ENCODE measurements around the gene IL4R. TPM values are rescaled to one million over a fixed set of nuclear protein-coding genes. Genes with fewer than 3 reads are reported as not detected.
A peak's percentile ranks its signal among the peaks of the same experiment; 100 is the strongest.

Gene IL4R
- polyA plus RNA-seq, 5 donors: 27.7 to 37.6 (median 34.4) TPM

DNA sequence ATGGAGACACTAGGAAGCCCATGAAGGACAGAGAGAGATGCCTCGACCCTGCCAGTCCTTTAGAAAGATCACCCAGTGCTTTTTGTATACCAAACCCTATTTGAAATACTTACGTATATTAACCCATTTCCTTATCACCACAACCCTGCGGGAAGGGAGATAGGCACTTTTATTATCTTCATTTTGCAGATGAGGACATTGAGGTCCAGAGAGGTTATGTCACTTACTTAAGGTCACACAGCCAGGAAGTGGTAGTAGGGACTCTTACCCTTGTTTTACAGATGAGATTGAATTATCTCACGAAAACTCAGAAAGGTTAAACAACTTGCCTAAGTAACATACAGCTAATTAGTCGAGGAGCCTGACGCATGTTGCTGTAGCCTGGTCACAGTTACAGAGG is 38.2 kb downstream of the IL4R start:
- DNase-seq: no peak

DNA sequence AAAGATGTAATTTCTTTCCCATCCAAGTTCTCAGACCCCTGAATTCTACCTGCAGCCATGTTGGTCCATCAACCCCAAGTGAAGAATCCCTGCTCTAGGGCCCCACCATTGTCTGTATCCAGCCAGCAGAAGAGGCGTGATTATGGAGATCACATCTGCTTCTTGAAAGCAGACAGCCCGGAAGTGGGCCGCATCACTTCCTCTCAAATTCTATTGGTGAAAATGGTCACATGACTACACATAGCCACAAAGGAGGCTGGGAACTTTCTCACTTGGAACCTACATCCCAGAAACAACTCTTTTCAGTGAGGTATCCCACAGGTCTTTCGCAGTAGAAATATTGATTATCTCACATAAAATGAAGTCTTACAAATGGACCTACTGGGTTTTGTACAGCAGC is 40.1 kb downstream of the IL4R start:
- no peak for DNase-seq

DNA sequence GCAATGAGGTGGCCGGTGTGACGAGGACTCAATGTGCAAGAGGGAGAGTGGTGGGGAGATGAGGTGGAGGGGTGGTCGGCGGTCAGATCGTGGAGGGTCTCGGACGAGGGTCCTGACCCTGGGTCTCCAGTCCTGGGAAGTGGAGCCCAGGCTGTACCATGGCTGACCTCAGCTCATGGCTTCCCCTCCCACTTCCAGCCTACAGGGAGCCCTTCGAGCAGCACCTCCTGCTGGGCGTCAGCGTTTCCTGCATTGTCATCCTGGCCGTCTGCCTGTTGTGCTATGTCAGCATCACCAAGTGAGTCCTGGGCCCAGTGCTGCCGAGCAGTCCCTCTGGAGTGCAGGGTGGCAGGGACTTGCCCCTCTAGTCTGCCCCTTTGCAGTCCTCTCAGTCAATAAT is 41.8 kb downstream of the IL4R start:
- DNase-seq: no peak

GRCh38 chr16:27356794-27357193 is 43.0 kb downstream of the IL4R start:
- no peak for DNase-seq

DNA sequence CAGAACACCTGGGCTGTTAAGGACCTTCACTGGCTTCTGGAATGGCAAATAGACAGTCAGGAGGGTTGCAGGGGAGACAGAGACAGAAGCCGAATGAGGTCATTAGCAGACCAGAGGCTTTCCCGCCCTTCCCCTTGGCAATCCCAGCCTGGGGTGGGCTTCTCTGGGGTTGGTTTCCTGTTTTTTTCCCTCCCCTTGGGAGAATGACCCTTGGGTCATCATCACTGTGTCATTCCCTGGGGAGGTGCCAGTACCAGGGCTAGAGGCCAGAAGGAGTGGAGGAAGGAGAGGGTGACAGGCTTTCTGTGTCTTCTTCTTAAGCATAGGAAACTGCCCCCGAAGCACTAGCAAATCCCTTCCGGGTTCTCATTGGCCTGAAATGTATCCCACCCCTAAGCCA is 45.3 kb downstream of the IL4R start:
- DNase-seq: no peak

DNA sequence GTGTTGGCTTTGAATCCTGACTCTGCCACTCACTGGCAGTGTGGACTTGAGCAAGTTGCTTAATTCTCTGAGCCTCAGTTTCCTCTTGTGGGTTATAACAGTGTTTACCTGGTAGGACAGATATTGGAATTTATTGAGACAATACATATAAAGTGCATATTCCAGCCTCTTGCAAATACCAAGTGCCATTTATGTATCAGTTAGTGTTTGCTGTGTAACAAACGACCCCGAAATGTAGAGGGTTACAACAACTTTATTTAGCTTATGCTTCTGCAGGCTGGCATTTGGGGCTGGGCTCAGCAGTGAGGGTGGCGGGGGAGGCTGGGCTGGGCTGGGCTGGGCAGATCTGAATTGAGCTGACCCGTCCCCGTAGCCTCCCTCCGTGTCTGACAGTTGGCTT is 45.8 kb downstream of the IL4R start:
- no peak for DNase-seq

- no peak for DNase-seq
Observed at GRCh38 chr16:27361987-27362386, 48.2 kb downstream of the IL4R start.

- no peak for DNase-seq
Observed at GRCh38 chr16:27362570-27363245, 48.9 kb downstream of the IL4R start.

DNA sequence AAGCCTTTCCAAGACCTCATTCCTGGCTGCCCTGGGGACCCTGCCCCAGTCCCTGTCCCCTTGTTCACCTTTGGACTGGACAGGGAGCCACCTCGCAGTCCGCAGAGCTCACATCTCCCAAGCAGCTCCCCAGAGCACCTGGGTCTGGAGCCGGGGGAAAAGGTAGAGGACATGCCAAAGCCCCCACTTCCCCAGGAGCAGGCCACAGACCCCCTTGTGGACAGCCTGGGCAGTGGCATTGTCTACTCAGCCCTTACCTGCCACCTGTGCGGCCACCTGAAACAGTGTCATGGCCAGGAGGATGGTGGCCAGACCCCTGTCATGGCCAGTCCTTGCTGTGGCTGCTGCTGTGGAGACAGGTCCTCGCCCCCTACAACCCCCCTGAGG is 49.5 kb downstream of the IL4R start:
- no peak for DNase-seq

GRCh38 chr16:27363797-27364196 is 50.0 kb downstream of the IL4R start:
- no peak for DNase-seq

DNA sequence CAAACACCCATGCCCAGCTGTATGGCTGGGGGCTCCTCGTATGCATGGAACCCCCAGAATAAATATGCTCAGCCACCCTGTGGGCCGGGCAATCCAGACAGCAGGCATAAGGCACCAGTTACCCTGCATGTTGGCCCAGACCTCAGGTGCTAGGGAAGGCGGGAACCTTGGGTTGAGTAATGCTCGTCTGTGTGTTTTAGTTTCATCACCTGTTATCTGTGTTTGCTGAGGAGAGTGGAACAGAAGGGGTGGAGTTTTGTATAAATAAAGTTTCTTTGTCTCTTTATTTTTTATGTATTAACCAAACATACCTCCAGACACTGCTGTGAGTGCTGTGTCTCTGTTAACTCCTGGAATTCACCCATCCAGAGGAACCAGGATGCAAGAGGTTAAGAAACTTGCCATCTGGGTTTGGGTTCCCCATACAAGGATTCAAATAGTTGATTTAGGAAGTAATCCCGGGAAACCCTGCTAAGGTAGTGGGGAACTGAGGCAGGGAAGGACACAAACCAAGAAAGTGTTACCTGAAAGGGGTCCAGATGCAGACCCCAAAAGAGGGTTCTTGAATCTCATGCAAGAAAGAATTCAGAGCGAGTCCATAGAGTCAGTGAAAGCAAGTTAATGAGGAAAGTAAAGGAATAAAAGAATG is 50.8 kb downstream of the IL4R start:
- no peak for DNase-seq

DNA sequence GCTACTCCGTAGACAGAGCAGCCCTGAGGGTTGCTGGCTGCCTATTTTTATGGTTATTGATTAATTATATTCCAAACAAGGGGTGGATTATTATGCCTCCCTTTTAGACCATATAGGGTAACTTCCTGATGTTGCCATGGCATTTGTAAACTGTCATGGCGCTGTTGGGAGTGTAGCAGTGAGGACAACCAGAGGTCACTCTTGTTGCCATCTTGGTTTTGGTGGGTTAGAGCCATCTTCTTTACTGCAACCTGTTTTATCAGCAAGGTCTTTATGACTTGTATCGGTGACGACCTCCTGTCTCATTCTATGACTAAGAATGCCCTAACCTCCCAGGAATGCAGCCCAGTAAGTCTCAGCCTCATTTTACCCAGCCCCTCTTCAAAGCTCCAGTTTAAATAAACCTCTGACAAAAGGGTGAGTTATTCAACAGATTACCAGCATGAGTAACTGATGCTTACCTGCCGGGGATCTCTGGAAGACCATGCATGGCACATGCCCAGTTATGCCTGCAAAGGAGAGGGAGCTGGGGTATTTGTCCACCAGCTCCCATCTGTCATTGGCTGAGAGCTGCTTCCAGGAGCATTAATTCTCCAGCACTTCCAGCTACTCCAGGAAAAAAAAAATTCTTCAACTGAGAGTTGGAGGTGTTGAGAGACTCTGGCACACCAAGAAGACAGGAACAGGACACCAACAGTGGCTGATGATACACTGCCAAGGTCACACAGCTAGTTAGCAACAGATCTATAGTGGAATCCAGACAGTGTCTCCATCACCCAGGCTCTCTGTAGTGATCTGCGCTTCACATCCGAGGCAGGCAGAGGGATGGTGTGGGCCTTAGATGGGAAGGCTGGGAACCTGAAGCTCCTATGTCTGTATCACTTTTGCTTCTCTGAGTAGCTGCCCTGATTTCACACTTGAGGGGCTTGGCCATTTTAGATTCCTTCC is 51.6 kb downstream of the IL4R start:
- no peak for DNase-seq

DNA sequence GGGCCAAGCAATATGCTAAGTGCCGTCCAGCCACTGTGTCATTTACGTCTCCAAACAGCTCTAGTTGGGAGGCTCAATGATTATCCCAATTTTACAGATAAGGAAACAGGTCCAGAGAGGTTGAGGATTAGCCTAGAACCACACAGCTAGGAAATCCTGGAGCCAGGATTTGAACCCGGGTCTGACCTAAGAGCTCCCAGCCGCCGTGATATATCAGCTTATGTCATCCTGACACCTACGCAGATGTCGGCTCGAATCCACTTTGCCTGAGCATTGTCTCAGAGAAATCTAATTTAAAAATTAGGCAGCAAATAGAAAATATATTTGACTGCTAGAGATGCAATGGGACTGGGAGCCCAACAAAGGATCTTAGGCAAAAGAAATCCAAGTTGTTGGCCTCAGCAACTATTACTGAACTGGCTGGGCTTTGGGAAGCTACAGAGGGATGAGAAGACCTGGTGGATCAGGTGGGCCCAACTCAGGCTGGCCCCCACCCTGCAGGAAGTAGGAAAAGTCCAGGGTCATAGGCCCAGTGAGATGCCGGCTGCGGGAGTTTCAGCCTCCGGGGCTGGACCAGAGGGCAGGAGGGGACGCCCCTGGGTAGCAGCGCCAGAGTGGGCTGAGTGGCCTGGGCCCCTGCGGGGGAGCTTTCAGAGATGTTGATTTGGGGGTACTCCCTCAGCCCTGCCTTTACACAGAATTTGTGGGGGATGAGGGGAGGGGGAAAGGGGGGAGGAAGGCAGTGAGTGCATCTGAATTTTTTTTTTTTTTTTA is 53.1 kb downstream of the IL4R start:
- DNase-seq: no peak

DNA sequence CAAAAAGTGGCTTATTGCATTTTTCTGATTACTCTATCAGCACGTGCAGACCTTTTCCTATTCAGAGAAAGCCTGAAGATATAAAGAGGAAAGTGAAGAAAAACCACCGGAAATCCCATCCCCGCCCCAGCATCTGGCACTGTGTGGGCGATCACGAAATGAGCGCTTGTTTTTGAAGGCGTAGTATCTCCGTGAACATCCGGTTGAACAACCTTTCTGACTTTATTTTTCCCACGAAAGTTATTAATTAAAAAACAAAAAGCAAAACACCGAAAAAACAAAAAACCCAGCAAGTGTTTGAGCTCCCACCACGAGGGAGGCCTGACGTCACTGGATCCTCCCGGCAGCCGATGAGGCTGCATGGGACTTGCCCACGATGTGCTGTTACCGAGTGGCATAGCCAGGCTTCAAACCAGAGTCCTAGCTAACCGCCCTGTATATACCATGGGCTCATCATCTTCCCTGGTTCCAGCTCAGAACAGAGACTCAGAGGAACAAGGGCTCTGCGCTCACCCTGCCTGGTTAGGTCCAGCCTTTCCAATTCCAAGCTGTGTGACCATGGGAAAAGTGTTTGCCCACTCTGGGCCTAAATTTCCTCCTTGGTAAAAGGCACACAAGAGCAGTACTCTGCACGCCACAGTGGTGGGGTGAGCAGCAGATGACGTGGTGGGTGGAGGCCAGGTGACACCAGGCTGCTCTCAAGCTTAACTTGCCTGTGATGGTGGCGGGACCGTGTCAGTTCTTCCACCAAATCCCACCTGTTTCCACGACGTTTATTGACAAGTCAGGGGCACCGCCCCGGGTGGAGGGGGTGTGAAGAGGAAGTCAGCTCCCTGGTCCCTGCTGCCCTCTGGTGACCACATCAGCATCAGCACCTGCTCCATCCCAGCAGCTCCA is 53.9 kb downstream of the IL4R start:
- DNase-seq: peak; percentile 35 to 46

DNA sequence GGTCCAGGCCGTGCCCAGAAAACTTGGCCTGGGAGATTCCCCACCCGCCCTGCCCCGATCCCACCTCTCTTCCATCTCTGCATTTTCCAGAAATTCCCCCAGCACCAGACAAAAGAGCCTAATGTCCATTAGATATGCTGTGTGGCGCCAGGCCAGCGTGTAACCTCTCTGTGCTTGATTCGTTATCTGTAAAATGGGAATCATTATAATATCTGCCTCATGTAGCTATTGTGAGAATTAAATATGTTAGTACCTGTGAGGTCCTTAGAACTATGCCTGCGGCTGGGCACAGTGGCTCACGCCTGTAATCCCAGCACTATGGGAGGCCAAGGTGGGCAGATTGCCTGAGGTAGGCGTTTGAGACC is 54.6 kb downstream of the IL4R start:
- no peak for DNase-seq

DNA sequence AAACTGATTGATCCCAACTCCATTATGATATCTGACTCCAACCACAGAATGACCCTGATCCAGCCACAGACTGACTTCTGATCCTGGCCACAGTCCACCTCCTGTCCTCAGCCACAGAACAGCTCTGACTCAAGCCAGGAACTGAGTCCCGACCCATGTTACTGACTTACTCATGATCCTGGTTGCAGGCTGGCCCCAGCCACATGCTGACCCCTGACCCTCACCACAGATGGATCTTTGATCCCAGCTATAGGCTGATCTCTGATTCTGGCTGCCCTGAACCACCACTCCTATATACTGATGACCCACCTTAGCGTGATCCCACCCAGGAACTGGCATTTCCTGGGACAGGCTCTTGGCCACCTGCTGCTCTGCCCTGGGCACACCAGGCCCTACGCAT is 56.0 kb downstream of the IL4R start:
- no peak for DNase-seq

GRCh38 chr16:27370318-27370717 is 56.5 kb downstream of the IL4R start:
- DNase-seq: no peak

GRCh38 chr16:27373312-27373711 is 59.5 kb downstream of the IL4R start:
- no peak for DNase-seq

- no peak for DNase-seq
Observed at GRCh38 chr16:27374221-27374803, 60.5 kb downstream of the IL4R start.

- DNase-seq: peak; percentile 59 to 66
Observed at GRCh38 chr16:27374804-27375425, 61.1 kb downstream of the IL4R start.

Measured in right lung (tissue), 5 donors.